GM12801 (cell line): ENCODE results near the gene SDHC.

Experiments used
- CTCF ChIP-seq: IDR thresholded peaks from one replicate; pipeline ENCODE4 v1.5.1; 2011; ENCODE audit warnings: control low read depth; ENCODE audit not compliant: insufficient read length; ENCODE audit errors: extremely low read depth

SDHC gene

GRCh38 chr1:161313554-161314200 lies 504 bp upstream of the SDHC start:
- TF ChIP-seq CTCF: no peak

GRCh38 chr1:161324020-161324419 lies 9.8 kb downstream of the SDHC start:
- no peak for TF ChIP-seq CTCF

GRCh38 chr1:161330346-161330745 lies 16.2 kb downstream of the SDHC start:
- no peak for TF ChIP-seq CTCF

- TF ChIP-seq CTCF: no peak
Observed at GRCh38 chr1:161333166-161333565, 19.0 kb downstream of the SDHC start.

GRCh38 chr1:161335796-161336195 lies 21.6 kb downstream of the SDHC start:
- TF ChIP-seq CTCF: no peak

GRCh38 chr1:161342177-161342576 lies 28.0 kb downstream of the SDHC start:
- TF ChIP-seq CTCF: no peak

- TF ChIP-seq CTCF: no peak
Observed at GRCh38 chr1:161342821-161343220, 28.6 kb downstream of the SDHC start.
